Measurements from ENCODE around the gene ACTR5.

DNA sequence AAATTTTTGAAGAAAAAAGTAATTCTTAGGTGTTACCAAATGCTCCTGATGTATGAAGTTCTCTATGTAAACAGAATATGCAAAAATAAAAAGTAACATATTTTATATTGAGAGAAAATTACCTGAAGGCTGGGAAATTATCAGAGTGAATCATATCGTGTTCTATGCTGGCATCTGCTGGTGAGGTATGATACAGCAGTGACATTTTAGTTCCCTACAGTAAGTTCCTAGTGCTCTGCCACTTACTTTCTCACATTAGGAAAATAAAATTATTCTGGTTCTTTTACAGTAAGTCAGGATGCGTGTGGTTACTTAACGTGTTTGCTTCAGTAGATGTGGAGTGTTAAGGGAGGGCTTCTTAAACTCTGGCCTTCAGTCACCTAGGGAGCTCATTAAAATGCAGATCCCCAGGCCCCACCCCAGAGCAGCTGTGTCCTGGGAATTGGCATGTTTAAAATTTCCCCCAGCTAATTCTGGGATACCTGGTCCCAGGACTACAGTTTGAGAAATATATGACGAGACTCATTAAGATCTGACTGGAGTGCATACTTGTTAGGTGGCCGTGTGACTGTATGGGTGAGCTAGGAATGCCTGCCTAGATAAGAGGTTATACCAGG lies 3.2 kb downstream of the ACTR5 start:
- TF ChIP-seq CTCF (IDR thresholded peaks at IDR 0.05) (peak; percentile 56 to 61 (median 61)), POLR2A (IDR thresholded peaks at IDR 0.05; ENCODE audit: low read depth) (no peak), EP300 (IDR thresholded peaks at IDR 0.05) (no peak), POLR2AphosphoS5 (IDR thresholded peaks at IDR 0.05) (no peak)

Data from esophagus muscularis mucosa (tissue), 4 donors.